SH-SY5Y (cell line): ENCODE measurements around the gene ETNK1.

Experiments
- GATA2 ChIP-seq: IDR thresholded peaks from 2 replicates; pipeline ENCODE4 v1.6.1; 2011; ENCODE audit warnings: mild to moderate bottlenecking, low read depth, low read length
- GATA3 ChIP-seq: IDR thresholded peaks from 2 replicates; pipeline ENCODE4 v1.6.1; 2011; ENCODE audit warnings: low read depth, mild to moderate bottlenecking, low read length, moderate library complexity

DNA sequence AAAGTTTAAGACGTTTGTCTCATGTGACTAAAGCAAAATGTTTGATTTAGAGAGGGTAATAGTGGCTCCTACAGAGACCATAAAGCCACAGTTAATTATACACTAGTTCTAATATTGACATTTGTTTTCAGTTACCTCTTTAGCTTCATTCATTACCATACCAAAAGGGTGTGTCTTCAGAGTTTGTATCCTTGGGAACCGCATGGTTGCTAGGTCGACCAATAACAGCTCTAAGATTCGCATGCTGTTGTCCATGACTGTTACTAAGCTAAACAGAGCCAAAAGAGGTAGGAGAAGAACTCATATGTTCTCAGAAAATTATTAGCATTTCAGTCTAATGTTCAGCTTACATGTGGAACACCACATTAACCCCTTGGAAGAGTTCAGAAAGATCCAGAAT is 36.2 kb upstream of the ETNK1 start:
- no peak for TF ChIP-seq GATA2
- TF ChIP-seq GATA3: no peak
